HUDEP-2 (cell line): ENCODE measurements around the gene MIPOL1.
"Not testable (repeated sequence)": the region's sequence is repeated elsewhere in the genome, so short reads cannot be mapped to it uniquely, and the experiment has no call there.

Source experiments
- DNase-seq, 76 experiments: peaks; one replicate each; lab custom pipeline; 2025; ENCODE audit not compliant: unreplicated experiment in 76 of 76; lab: John Stamatoyannopoulos, UW

MIPOL1 gene

DNA sequence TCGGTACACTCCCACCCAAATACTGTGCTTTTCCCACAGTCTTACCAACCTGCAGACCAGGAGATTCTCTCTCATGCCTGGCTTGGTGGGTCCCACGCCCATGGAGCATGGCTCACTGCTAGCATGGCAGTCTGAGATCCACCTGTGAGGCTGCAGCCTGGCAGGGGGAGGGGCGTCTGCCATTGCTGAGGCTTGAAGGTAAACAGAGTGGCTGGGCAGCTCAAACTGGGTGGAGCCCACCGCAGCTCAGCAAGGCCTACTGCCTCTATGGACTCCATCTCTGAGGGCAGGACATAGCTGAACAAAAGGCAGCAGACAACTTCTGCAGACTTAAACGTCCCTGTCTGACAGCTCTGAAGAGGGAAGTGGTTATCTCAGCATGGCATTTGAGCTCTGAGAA, 304.1 kb downstream of the MIPOL1 start:
- DNase-seq, result no peak

DNA sequence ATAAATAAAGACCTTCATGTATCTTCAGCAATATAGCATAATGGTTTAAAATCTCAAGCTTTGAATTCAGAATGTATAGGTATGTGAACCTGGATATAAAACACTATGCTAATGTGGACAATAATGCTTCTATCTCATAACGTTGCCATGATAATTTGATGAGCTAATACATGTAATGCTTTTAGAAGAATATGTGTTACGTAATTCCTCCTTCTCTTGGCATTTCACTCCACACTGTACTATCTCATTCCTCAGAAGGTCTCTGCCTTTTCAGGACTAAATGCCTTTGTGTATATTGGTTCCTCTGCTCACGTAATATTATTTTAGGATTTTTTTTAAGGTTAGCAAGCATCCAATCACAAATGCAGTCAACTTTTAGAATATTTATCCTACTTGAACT, 310.8 kb downstream of the MIPOL1 start:
- no peak for DNase-seq

DNA sequence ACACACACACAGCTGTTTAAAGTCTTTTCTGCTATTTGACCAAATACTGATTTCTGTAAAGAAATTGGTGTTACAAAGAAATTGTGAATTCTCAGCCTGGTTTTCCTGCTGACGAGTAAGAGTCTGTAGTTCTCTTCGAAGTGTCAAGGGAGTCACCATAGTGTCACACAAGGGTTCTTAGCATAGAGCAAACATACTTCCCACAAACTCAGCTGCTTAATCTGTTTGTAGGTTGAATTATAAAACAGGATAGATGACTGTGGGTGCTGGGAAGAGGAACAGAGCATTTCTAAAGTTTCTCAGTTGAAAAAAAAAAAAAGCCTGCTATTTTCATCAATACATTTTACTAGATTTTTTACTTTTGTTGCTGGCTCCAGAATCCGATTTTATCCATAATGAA, 314.4 kb downstream of the MIPOL1 start:
- no peak for DNase-seq

DNA sequence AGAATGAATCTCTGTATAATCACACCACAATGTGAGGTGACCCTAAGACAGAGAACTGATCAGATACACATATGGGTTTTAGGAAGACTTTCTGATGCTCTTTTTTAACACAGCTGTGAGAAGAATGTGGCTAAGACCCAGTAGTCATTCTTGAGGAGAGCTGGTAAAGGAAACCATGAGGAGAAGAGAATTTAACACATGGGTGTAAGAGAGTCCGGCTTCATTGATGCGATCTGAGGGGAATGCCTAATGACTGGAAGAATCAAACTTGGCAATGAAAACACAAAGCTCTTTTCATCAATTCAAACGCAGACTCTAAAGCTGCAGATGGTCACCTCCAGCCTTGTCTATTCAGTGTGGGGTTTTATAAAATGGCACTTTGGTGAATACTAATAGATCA, 318.0 kb downstream of the MIPOL1 start:
- no peak for DNase-seq

DNA sequence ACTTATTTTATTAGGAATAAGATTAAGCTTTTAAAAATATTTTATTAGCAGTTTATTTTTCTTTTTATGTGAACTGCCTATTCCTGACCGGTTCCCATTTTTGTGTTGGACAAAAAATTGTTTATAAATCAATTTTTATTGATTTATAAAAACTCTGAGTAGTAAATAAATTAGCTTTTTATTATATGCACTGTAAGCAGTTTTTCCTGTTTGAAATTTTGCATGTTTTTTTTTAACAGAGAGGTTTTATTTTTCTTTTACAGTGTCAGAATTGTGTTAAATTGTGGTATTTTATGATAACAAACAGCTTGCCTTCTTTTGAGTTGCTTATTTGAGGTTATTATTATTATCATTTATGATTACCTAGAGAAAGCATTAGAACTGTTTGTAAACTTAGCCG, 329.3 kb downstream of the MIPOL1 start:
- no peak for DNase-seq

DNA sequence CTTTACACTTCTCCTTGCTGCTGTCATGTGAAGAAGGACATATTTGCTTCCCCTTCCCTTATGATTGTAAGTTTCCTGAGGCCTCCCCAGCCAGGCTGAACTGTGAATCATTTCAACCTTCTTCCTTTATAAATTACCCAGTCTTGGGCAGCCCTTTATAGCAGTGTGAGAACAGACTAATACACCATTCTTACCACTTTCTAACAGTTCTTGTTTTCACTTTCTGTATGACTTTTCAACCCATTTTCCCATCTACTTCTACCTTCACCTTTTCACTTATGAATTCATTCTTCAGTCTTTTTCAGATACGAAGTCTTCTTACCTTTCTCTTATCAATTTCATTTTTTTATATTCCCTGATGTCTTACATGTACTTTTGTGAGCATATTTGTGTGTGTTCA, 342.3 kb downstream of the MIPOL1 start:
- no peak for DNase-seq

DNA sequence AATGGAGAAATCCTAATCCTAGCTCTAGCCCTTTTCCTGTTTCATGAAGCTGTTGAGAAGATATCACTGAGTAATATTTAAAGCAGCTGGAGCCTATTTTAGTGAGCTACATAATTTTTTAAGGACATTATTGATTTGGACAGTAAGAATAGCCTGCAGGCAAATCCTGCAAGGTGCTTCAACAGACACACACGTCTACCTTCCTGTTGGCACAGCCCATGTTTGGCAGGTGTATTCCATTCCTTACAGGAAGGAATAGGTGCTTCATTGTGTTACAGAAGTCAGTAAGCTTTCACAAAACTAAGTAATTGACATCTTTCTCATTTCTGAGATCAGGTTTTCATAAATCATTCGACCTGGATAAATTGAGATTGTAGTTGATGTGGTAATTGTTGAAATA, 346.7 kb downstream of the MIPOL1 start:
- DNase-seq, result no peak

DNA sequence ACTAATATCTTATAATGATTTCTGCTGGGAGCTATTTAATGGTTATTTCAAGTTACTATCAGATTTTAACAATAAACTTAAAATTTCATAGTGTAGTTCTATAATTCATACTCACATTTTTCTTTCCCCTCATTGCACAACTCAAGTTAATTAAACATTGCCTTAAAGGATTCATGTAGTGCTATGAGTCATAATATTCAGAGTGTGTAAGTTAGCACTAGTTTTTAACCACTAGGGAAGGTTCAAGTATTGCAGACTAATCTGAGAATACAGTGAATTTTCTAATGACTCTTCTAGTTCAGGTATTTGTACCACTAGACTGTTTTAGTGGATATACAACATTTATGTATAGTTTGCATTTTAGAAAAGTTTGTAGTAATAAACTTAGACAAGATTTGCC, 347.4 kb downstream of the MIPOL1 start:
- DNase-seq, result no peak

DNA sequence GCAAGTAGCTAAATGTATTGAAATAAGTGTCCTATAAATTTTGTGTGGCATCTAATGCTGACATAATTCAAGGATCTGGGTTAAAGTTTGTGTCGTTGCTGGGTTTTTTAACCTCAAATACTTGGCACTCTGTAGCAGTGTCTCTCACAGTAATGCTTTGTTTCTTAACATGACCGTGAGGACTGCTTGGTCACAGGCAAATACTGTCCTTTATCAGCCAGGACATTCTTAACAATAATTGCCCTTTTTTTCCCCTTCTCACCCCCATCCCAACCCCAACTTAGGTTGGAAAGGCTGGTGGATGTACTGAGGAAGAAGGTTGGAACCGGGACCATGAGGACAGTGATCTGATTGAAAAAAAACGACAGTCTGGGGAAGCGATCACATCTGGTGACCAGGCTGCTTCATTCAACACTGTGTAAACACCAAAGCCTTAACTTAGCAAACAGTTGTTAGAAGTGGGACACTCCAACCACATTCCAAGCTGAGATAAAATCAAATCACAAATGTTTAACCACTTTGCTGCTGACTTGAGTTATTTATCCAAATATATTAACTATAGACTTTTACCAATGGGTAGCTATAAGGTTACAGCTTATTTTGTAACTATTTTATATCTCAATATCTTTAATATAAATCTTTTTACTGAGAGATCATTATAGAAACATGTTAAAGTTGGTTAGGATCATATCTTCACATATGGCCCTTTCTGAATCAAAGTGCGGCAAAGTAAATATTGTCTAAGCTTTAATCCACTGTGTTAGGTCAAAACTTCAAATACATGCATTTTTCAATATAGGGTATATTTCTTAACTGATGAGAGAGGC, 349.1 kb downstream of the MIPOL1 start:
- DNase-seq, result no peak

DNA sequence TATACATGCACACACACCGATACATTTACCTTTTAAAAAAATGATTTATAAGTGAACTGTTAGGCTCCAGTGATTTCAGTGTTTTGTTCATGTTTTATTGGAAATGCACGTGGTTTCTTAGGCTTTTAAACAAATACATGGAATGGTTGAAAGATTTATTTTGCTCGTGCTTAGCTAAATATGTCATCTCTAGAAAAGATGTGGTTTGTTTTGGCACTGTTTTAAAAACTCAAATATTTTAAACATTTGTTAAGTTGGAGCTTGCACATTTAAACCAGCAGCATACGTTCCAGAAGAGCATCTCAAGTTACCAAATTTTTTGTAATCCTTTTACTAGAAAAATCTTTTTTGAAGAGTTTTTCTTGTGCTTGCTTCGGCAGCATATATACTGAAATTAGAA, 352.8 kb downstream of the MIPOL1 start:
- no peak for DNase-seq

DNA sequence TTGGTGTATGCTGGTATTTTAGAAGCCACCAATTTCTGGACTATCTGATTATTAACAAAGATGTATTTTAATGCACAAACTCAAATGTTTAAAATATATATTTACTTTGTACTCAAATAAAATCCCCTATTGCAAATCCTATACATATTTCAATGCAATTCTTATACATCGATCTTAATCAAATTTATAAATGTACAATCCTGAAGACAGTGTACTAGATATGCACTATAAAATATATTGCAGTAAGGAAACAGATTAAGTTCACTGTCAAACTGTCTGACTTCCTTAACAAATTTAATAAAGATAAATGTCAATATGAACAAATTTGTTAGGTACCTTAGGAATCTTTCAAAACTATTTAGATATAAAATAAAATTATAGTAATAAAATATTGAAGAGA, 353.4 kb downstream of the MIPOL1 start:
- no peak for DNase-seq

DNA sequence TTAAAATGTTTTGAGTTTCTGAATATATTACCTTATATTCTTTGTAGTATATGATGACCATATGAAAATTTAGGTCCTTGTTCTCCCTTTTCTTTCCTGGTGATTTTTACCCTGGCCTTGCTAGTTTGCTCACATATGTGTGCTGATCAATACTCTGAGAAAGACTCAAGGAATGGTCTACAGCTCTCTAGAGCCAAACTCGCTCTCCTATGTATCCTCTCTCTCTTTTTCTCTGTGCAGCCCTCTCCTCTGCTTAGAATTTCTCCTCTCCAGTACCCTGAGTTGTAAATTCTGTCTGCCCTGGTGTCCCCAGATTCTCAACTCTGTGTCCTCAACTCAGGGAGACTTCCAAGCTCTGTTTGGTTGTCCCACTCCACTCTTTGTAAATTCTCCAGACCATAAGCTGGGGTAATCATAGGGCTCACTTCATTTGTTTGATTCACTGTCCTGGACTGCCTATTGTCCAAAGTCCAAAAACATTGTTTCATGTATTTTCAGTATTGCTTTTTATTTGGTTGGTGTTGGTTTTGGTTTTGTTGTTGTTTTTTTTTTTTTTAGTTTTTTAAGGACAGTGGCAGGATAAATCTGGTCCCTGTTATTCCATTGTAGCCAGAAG, 356.3 kb downstream of the MIPOL1 start:
- DNase-seq, result no peak

DNA sequence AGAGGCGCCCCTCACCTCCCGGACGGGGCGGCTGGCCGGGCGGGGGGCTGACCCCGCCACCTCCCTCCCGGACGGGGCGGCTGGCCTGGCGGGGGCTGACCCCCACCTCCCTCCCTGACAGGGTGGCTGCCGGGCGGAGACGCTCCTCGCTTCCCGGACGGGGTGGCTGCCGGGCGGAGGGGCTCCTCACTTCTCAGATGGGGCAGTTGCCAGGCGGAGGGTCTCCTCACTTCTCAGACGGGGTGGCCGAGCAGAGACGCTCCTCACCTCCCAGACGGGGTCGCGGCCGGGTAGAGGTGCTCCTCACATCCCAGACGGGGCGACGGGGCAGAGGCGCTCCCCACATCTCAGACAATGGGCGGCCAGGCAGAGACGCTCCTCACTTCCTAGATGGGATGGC, 357.9 kb downstream of the MIPOL1 start:
- not testable (repeated sequence) for DNase-seq

DNA sequence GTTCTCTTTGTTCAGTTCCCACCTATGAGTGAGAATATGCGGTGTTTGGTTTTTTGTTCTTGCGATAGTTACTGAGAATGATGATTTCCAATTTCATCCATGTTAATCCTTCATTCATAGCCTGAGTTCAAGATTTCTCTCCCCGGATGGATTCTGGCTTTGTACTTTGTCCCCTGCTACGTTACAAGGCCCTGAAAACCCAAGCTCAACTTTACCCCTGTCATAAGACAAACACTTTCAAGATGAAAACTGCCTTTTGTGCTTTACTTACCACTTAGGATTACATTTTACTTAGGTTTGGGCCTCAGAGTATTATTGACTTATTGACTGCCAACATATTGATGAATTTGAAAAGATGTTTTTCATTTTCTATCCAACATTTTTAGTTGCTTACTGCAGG, 361.0 kb downstream of the MIPOL1 start:
- no peak for DNase-seq

DNA sequence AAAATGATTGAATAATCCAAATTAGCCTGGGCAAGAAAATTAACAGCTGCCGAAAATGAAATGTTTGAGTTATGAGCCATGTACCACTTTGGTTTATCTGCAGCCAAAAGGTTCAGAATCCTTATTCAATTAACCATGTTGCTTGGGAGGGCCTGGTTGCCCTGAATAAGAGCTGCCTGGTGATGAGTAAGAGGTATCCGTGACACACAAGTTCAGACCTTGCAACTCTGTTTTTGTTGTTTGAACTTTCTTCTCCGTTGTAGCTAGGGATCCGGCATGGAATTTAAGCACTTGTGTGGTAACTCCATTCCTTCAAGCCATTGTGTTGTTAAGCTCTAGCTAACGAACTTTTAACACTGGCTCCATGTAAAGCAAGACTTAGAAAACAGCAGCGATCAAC, 361.6 kb downstream of the MIPOL1 start:
- DNase-seq, result no peak

DNA sequence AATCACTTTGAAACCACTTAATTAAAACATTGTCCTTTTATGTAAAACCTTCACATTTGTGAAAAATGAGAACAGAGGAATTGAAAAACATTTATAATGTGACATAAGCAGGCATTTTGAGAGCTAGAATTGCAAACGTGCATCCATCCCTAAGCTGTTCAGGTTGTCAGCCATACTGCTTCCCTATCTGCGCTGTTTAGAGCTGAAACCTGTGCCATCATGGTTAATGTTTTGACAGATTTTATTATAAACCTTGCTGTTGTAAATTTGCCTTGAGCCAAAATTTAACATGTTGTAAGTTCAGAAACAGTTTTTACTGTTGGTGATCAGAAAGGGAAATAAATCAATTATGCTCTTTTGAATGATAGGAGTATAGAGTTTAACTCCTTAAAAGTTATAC, 365.5 kb downstream of the MIPOL1 start:
- no peak for DNase-seq

DNA sequence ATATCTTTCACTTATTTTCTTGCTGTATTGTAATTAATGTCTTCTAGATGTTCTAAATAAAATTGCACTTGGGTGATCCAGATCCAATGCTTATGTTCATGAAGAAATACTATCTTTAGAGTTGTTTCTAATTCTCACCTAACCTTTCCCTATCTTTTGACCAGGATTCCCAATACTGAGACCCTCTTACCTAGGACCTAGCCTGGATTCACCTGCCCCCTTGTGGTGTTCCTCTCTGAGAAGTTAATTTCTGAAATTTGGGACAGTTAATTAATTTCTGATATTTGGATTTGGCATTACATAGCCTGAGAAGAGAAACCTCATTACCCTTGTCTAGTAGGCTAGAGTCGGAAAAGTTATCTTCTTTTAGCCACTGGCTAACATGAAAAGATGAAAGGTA, 367.8 kb downstream of the MIPOL1 start:
- no peak for DNase-seq

DNA sequence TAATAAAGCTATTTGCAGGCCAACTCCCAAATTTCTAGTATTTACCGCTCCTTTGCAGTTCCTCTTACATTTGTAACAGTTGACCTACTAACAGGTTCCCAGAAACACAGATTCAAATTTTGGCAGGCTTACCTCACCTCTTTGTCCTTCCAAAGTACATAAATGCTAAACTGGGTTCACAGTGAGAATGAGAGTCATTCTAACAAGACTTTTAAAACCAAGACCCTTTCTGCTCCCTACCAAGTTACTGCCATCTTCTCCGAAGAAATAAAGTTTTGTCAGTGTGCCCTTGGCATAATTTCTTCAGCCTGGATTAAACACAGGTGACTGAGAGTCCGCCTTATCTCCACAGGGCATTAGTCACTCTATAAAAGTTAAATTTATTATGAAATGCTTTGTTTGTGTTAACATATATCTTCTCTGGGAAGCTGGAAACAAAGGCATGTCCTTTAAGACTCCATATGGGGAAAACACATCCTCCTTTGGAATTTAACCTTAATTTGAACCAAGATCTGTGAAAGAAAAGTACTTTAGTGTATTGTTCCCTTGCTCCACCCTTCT, 369.2 kb downstream of the MIPOL1 start:
- DNase-seq, result no peak

DNA sequence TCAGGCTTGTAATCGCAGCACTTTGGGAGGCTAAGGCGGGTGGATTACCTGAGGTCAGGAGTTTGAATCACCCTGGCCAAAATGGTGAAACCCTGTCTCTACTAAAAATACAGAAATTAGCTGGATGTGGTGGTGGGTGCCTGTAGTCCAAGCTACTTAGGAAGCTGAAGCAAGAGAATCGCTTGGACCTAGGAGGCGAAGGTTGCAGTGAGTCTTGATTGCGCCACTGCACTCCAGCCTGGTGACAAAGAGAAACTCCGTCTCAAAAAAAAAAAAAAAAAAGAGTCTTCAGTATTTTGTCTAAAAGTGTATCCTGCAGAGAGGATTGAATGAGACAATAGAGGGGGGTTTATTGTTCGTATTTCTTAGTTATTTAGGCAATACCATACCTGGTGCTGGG, 372.0 kb downstream of the MIPOL1 start:
- no peak for DNase-seq

DNA sequence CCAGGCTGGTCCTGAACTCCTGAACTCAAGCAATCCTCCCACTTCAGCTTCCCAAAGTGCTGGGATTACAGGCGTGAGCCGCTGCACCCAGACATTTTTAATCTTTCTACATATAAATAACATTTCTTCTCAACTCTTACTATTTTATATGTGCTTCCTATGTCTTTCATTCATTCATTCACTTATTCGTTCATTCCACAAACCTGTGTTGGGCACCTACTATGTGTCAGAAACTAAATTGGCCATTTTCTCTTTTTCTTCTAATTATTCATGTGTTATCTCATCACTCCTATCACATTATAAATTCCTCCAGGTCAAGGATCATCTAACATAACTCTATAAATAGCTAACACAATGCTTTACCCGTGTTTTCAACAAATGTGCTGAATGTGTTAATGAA, 373.7 kb downstream of the MIPOL1 start:
- DNase-seq, result no peak

DNA sequence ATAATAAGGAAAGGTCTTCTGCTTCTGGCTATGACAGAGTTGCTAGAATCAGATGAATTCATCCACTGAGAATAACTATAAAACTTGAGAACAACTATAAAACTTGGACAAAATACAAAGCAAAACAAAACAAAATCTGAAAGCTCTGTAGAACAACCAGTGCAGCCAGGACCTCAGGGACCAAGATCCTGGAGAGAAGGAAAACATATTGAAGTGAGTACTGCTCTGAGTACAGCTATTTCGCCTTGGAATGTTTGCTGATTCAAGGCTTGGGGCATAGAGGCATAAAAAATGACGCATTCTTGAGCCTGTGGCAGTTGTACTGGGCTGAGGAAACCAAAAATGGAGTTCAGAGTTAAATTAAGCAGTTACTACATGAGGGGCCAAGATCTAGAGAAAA, 375.6 kb downstream of the MIPOL1 start:
- no peak for DNase-seq

DNA sequence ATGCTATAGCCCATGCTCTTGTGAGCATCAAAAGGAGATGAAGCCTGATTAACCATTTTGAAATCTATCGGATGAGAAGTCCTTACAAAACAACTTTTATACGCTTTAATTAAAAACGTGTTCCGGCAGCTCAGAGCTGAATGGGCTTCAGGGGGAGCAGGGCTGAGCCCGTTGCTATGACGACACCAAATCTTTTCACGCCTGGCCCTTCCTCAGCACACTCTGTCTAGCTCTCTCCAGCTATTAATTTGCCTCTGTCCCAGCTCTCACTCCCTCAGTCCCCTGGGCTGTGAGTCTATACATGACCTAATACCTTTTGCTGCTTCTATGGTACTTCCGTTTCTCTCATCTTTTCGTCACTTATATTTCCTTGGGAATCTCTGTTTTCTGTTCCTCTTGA, 381.5 kb downstream of the MIPOL1 start:
- no peak for DNase-seq
